H1 (cell line): ENCODE results near the gene NOTUM. TPM values are rescaled to one million over a fixed set of nuclear protein-coding genes. Genes with fewer than 3 reads are reported as not detected.
A peak's percentile ranks its signal among the peaks of the same experiment; 100 is the strongest.

Experiments
- CTCF ChIA-PET: fragments of 300-600 bp; sonication (Branson Sonifier 250); formaldehyde crosslinking; loops from one replicate; lab custom pipeline; 2021; ENCODE audit not compliant: partially characterized antibody; lab: Charles Lee
- POLR2A ChIA-PET: fragments of 300-600 bp; sonication (Branson Sonifier 250); formaldehyde crosslinking; loops from one replicate; lab custom pipeline; 2021; ENCODE audit warnings: inconsistent platforms; ENCODE audit not compliant: partially characterized antibody; lab: Charles Lee
- DNase-seq, 2 experiments: peaks; one replicate each; pipeline versions ENCODE4 v3.0.0 to v3.0.0-alpha.2; 2010 to 2022; ENCODE audit warnings: low spot score in 2 of 2, low read depth in 1 of 2, mixed read lengths in 1 of 2
- FAIRE-seq: peaks from 2 replicates; lab custom pipeline; 2011; peaks lifted over from hg19 to GRCh38; lab: Jason Lieb, UNC
- H2AFZ ChIP-seq: 2 replicates; pipeline ENCODE4 v1.8.1; 2012; ENCODE audit warnings: low read length, inconsistent platforms
- H2AK5ac ChIP-seq: 2 replicates; pipeline ENCODE4 v1.6.1; 2013; ENCODE audit warnings: low read depth, low read length
- H2BK120ac ChIP-seq: replicated peaks from 2 replicates; pipeline ENCODE3; 2013; ENCODE audit warnings: low read depth, low read length, inconsistent platforms
- H2BK12ac ChIP-seq: 2 replicates; pipeline ENCODE4 v1.6.1; 2013; ENCODE audit warnings: low read depth, low read length
- H2BK15ac ChIP-seq: 2 replicates; pipeline ENCODE4 v1.6.1; 2013; ENCODE audit warnings: low read length
- H2BK20ac ChIP-seq: 2 replicates; pipeline ENCODE4 v1.6.1; 2013; ENCODE audit warnings: low read length
- H2BK5ac ChIP-seq: 2 replicates; pipeline ENCODE4 v1.6.1; 2013; ENCODE audit warnings: low read depth, low read length
- H3K14ac ChIP-seq: 2 replicates; pipeline ENCODE4 v1.6.1; 2013; ENCODE audit warnings: inconsistent platforms; ENCODE audit not compliant: insufficient read length
- H3K18ac ChIP-seq: 2 replicates; pipeline ENCODE4 v1.6.1; 2013; ENCODE audit warnings: low read length; ENCODE audit errors: extremely low read depth
- H3K23ac ChIP-seq: 2 replicates; pipeline ENCODE4 v1.6.1; 2013; ENCODE audit warnings: inconsistent platforms; ENCODE audit not compliant: insufficient read length
- H3K23me2 ChIP-seq: 2 replicates; pipeline ENCODE4 v1.6.1; 2013; ENCODE audit warnings: low read depth, low read length
- H3K27ac ChIP-seq: 2 replicates; pipeline ENCODE4 v1.6.1; 2011; ENCODE audit warnings: low read depth, low read length, inconsistent platforms
- H3K27me3 ChIP-seq, 4 experiments: replicated peaks in 1 of 4; 1 replicate in 1 of 4; 2 replicates in 3 of 4; pipeline versions ENCODE4 v1.6.1 to v1.8.1; 2011 to 2013; ENCODE audit warnings: low read length in 3 of 4, mild to moderate bottlenecking in 3 of 4, inconsistent platforms in 2 of 4, mixed read lengths in 2 of 4, moderate library complexity in 1 of 4; ENCODE audit not compliant: control insufficient read depth in 3 of 4, insufficient read depth in 3 of 4; ENCODE audit errors: extremely low read depth in 1 of 4
- H3K36me3 ChIP-seq, 4 experiments: 2 replicates each; pipeline versions ENCODE4 v1.6.1 to v1.8.1; 2011 to 2013; ENCODE audit warnings: mild to moderate bottlenecking in 4 of 4, low read length in 3 of 4, moderate library complexity in 2 of 4, control low read depth in 1 of 4, inconsistent platforms in 1 of 4; ENCODE audit not compliant: insufficient read depth in 4 of 4, control insufficient read depth in 2 of 4
- H3K4ac ChIP-seq: replicated peaks from 2 replicates; pipeline ENCODE3; 2013; ENCODE audit warnings: low read length, low read depth, mixed read lengths, inconsistent platforms; ENCODE audit not compliant: insufficient read length
- H3K4me1 ChIP-seq, 4 experiments: replicated peaks in 1 of 4; 1 replicate in 1 of 4; 2 replicates in 3 of 4; pipeline versions ENCODE4 v1.6.1 to v1.8.1; 2011 to 2013; ENCODE audit warnings: low read length in 3 of 4, inconsistent platforms in 2 of 4, mixed read lengths in 1 of 4; ENCODE audit not compliant: insufficient read depth in 4 of 4, control insufficient read depth in 3 of 4
- H3K4me2 ChIP-seq, 2 experiments: 2 replicates each; pipeline versions ENCODE4 v1.6.1 to v1.8.1; 2011 to 2013; ENCODE audit warnings: low read depth in 2 of 2, low read length in 2 of 2, control low read depth in 1 of 2, inconsistent platforms in 1 of 2, mild to moderate bottlenecking in 1 of 2; ENCODE audit not compliant: insufficient read depth in 1 of 2
- H3K4me3 ChIP-seq, 4 experiments: fragments of 200-600, 300-600 bp in 1 of 4; sonication (generic), shearing (Covaris generic), sonication (Bioruptor Twin) in 1 of 4; 2 replicates each; pipeline versions ENCODE4 v1.5.1 to v1.8.1; 2011 to 2016; ENCODE audit warnings: low read length in 4 of 4, low read depth in 3 of 4, control low read depth in 2 of 4, inconsistent platforms in 2 of 4, mild to moderate bottlenecking in 2 of 4, mixed read lengths in 1 of 4, moderate library complexity in 1 of 4; ENCODE audit not compliant: insufficient read depth in 2 of 4; ENCODE audit errors: extremely low read depth in 1 of 4
- H3K56ac ChIP-seq: replicated peaks from 2 replicates; pipeline ENCODE3; 2013; ENCODE audit warnings: low read depth, mild to moderate bottlenecking, mixed read lengths, low read length, inconsistent platforms; ENCODE audit not compliant: insufficient read length
- H3K79me1 ChIP-seq: 2 replicates; pipeline ENCODE4 v1.6.1; 2013; ENCODE audit warnings: low read depth, low read length, control low read depth
- H3K79me2 ChIP-seq, 2 experiments: 2 replicates each; pipeline versions ENCODE4 v1.6.1 to v1.8.1; 2012 to 2013; ENCODE audit warnings: low read length in 2 of 2, mild to moderate bottlenecking in 2 of 2, inconsistent platforms in 1 of 2; ENCODE audit not compliant: insufficient read depth in 2 of 2, control insufficient read depth in 1 of 2
- H3K9ac ChIP-seq, 4 experiments: replicated peaks in 1 of 4; 1 replicate in 1 of 4; 2 replicates in 3 of 4; pipeline versions ENCODE4 v1.6.1 to v1.8.1; 2011 to 2013; ENCODE audit warnings: low read depth in 3 of 4, low read length in 3 of 4, control low read depth in 2 of 4, mild to moderate bottlenecking in 2 of 4, moderate library complexity in 2 of 4, inconsistent platforms in 1 of 4; ENCODE audit errors: extremely low read depth in 1 of 4
- H3K9me3 ChIP-seq, 2 experiments: 2 replicates each; pipeline versions ENCODE4 v1.6.1 to v1.8.1; 2012 to 2013; ENCODE audit warnings: mild to moderate bottlenecking in 2 of 2, moderate library complexity in 2 of 2, control low read depth in 1 of 2, inconsistent platforms in 1 of 2, low read depth in 1 of 2, low read length in 1 of 2, mixed read lengths in 1 of 2; ENCODE audit not compliant: insufficient read depth in 2 of 2
- H4K20me1 ChIP-seq, 2 experiments: replicated peaks in 1 of 2; 2 replicates each; pipeline versions ENCODE3 to v1.8.1; 2011 to 2013; ENCODE audit warnings: inconsistent platforms in 2 of 2, low read length in 2 of 2, mild to moderate bottlenecking in 1 of 2; ENCODE audit not compliant: insufficient read depth in 2 of 2, control insufficient read depth in 1 of 2
- H4K5ac ChIP-seq: 2 replicates; pipeline ENCODE4 v1.6.1; 2013; ENCODE audit warnings: low read length, low read depth, mixed read lengths, inconsistent platforms; ENCODE audit not compliant: insufficient read length
- H4K8ac ChIP-seq: 2 replicates; pipeline ENCODE4 v1.8.0; 2013; ENCODE audit warnings: mild to moderate bottlenecking, moderate library complexity, low read length, inconsistent platforms; ENCODE audit not compliant: insufficient read depth; ENCODE audit errors: extremely low read depth
- H4K91ac ChIP-seq: replicated peaks from 2 replicates; pipeline ENCODE3; 2013; ENCODE audit warnings: low read length, mixed read lengths, inconsistent platforms; ENCODE audit not compliant: insufficient read length
- E2F6 ChIP-seq: IDR thresholded peaks from 2 replicates; pipeline ENCODE4 v1.6.1; 2012; ENCODE audit warnings: inconsistent platforms
- FOSL1 ChIP-seq: IDR thresholded peaks from 2 replicates; pipeline ENCODE4 v1.6.1; 2011; ENCODE audit warnings: mild to moderate bottlenecking, low read depth, low read length, moderate library complexity; ENCODE audit not compliant: insufficient read depth
- MAX ChIP-seq: IDR thresholded peaks from 2 replicates; pipeline ENCODE4 v1.6.1; 2012; ENCODE audit warnings: inconsistent platforms
- PHF8 ChIP-seq: fragments of 200-600 bp; sonication (generic); conservative IDR thresholded peaks from 2 replicates; pipeline ENCODE4 v1.7.1; 2012; ENCODE audit warnings: low read depth, mild to moderate bottlenecking, inconsistent platforms, low read length, moderate library complexity
- POLR2A ChIP-seq, 2 experiments: IDR thresholded peaks; 1 replicate in 1 of 2; 2 replicates in 1 of 2; pipeline ENCODE4 v1.6.1; 2011; ENCODE audit warnings: low read depth in 2 of 2, low read length in 2 of 2, mild to moderate bottlenecking in 2 of 2; ENCODE audit errors: control extremely low read depth in 1 of 2
- RXRA ChIP-seq: IDR thresholded peaks from 2 replicates; pipeline ENCODE4 v1.6.1; 2011; ENCODE audit warnings: low read depth, mild to moderate bottlenecking, low read length, moderate library complexity; ENCODE audit not compliant: insufficient read depth
- SAP30 ChIP-seq: fragments of 300-600 bp; sonication (generic); IDR thresholded peaks from 2 replicates; pipeline ENCODE4 v1.7.1; 2012; ENCODE audit warnings: low read length, moderate library complexity, mild to moderate bottlenecking, inconsistent platforms; ENCODE audit not compliant: insufficient read depth, insufficient replicate concordance
- SIN3A ChIP-seq, 2 experiments: IDR thresholded peaks in 1 of 2; conservative IDR thresholded peaks in 1 of 2; 2 replicates each; pipeline ENCODE4 v1.6.1; 2011 to 2012; ENCODE audit warnings: low read length in 2 of 2, improper control_type of control experiment in 1 of 2, low read depth in 1 of 2, mild to moderate bottlenecking in 1 of 2
- USF2 ChIP-seq: IDR thresholded peaks from 2 replicates; pipeline ENCODE4 v1.6.1; 2011; ENCODE audit warnings: low read length, improper control_type of control experiment
- ZNF274 ChIP-seq: IDR thresholded peaks from 2 replicates; pipeline ENCODE4 v1.7.0; 2012; ENCODE audit warnings: low read length, borderline replicate concordance; ENCODE audit errors: extremely low read depth
- WGBS, 2 experiments: shearing (Covaris generic) in 1 of 2; methylation state at CpG; one replicate each; pipeline versions ENCODE4 v1.1.6 to v1.1.7; 2013 to 2015; ENCODE audit warnings: low lambda C conversion rate in 2 of 2, mixed read lengths in 2 of 2, inconsistent platforms in 1 of 2, low coverage in 1 of 2, missing lambda C conversion rate in 1 of 2; ENCODE audit not compliant: insufficient replicate concordance in 2 of 2, insufficient coverage in 1 of 2, insufficient read length in 1 of 2; ENCODE audit errors: extremely low coverage in 1 of 2, missing lambda C conversion rate in 1 of 2; 5-methylcytosine and 5-hydroxymethylcytosine counted together
- polyA plus RNA-seq, 7 experiments: library from polyadenylated mRNA; depleted of rRNA in 3 of 7; stranded (reverse) in 5 of 7; unstranded in 2 of 7; fragments of >200 nt in 5 of 7; fragments of 200-250 nt in 2 of 7; gene quantifications; 1 replicate in 5 of 7; 2 replicates in 1 of 7; 4 replicates in 1 of 7; pipeline versions ENCODE4 v1.2.1 to v1.2.3, GENCODE V29; 2011 to 2013; ENCODE audit warnings: missing spikeins in 2 of 7, mixed read lengths in 2 of 7
- total RNA-seq: library from RNA; stranded (reverse); fragmentation: NEBNext Ultra II Directional; extraction: Animal tissue kit (Norgen Biotek cat#: 25700); gene quantifications from 2 replicates; pipeline ENCODE4 v1.2.1, GENCODE V29; 2021

The NOTUM gene
- total and polyA plus RNA-seq, 2 of the 8 experiments (the other 6 are each of a cell fraction or from before 2014, with no cell fraction given): 0.45 to 0.76 TPM

- Histone ChIP-seq H3K56ac (no peak overlapping the region), H3K27me3 (peaks cover 0 to 5% (median 0%) of the 10 kb centered on the region in 4 experiments; a peak in 3 of 7 replicates), H3K79me1 (no peaks in the 10 kb centered on the region), H3K4me2 (no peak overlapping the region), H4K20me1 (peaks cover 0 to 3% of the 10 kb centered on the region in 2 experiments), H2AFZ (no peak overlapping the region), H2BK120ac (no peak overlapping the region), H3K27ac (no peak overlapping the region), H2BK5ac (no peak overlapping the region), H3K36me3 (peaks cover 0 to 7% (median 3%) of the 10 kb centered on the region in 4 experiments; a peak in 4 of 8 replicates), H4K91ac (peak overlapping the region; percentile 17), H2BK15ac (0 out of 2 replicates have a peak overlapping the region, but pooled peaks have one; percentile 29), H3K18ac (no peak overlapping the region), H3K14ac (no peak overlapping the region), H3K9me3 (no peaks in the 10 kb centered on the region), H4K8ac (peak overlapping the region; percentile 60; the same call in 1 of the 2 replicates), H3K4me3 (no peak overlapping the region), H2BK12ac (0 out of 2 replicates have a peak overlapping the region, but pooled peaks have one; percentile 17), H3K23ac (no peak overlapping the region), H3K79me2 (no peaks in the 10 kb centered on the region; a peak in 1 of 4 replicates), H2AK5ac (peak overlapping the region; percentile 65; the same call in 1 of the 2 replicates), H3K4me1 (peaks cover 0 to 14% (median 8%) of the 10 kb centered on the region in 4 experiments; a peak in 5 of 7 replicates), H3K9ac (no peak overlapping the region), H3K23me2 (no peaks in the 10 kb centered on the region; the same call in 1 of the 2 replicates), H2BK20ac (no peak overlapping the region), H3K4ac (no peak overlapping the region), H4K5ac (no peak overlapping the region)
- DNase-seq: no peak
- CTCF ChIA-PET: interaction anchor here (1.0 to 4.6 kb wide), 7 partner anchors 10 to 83 kb away, joined by 3 to 16 read pairs (median 4); partner anchors contain the start of genes CENPX, LRRC45, MAFG and NOTUM
- WGBS, 2 experiments: 93% methylated on average over 19 of the region's 21 CpGs; no CpG with 5 or more reads in 1 of the 2 experiments
- POLR2A ChIA-PET: interaction anchor here (14.6 kb wide), 1 partner anchor 15 kb away, joined by 150 read pairs; the partner anchor contains the start of gene MAFG
- no peak for FAIRE-seq
- TF ChIP-seq PHF8 (no peak), SAP30 (no peak), SIN3A (conservative IDR thresholded peaks at IDR 0.05 in 1 of 2, IDR thresholded peaks at IDR 0.05 in 1 of 2; ENCODE audit: low read depth in 1 of 2, low read length in 2 of 2) (no peak), MAX (no peak), RXRA (no peak), ZNF274 (no peak), FOSL1 (no peak), USF2 (no peak), POLR2A (IDR thresholded peaks at IDR 0.05; ENCODE audit: control extremely low read depth in 1 of 2, low read depth in 2 of 2, low read length in 2 of 2) (no peak), E2F6 (no peak)
Observed at GRCh38 chr17:81939881-81940385, 21.1 kb downstream of the NOTUM start.
